Endothelial cell of umbilical vein (primary cell): ENCODE measurements around the gene NRCAM. TPM values are rescaled to one million over a fixed set of nuclear protein-coding genes. Genes with fewer than 3 reads are reported as not detected.

Experiments used
- BruUV-seq: library from RNA; stranded (reverse); fragments of 400-500 nt; replicated peaks from 2 replicates; lab custom pipeline; 2021; lab: Mats Ljungman, UMichigan
- CTCF ChIA-PET: fragments of 300-600, 350-600 bp; sonication (Branson Sonifier 250); formaldehyde crosslinking; loops from one replicate; lab custom pipeline; 2021; ENCODE audit warnings: antibody characterized with exemption, inconsistent platforms; lab: Charles Lee
- POLR2A ChIA-PET: fragments of 300-600, 350-600 bp; sonication (Branson Sonifier 250); formaldehyde crosslinking; loops from one replicate; lab custom pipeline; 2021; ENCODE audit warnings: antibody characterized with exemption, inconsistent platforms; lab: Charles Lee
- DNase-seq: peaks from one replicate; pipeline ENCODE4 v3.0.0-alpha.2; 2011; ENCODE audit warnings: low read depth, low spot score
- FAIRE-seq: peaks from 2 replicates; lab custom pipeline; 2011; peaks lifted over from hg19 to GRCh38; lab: Jason Lieb, UNC
- H2AFZ ChIP-seq: 2 replicates; pipeline ENCODE4 v1.6.0; 2012; ENCODE audit warnings: low read depth, low read length, control low read depth, inconsistent platforms
- H3K27ac ChIP-seq: 2 replicates; pipeline ENCODE4 v1.5.1; 2011; ENCODE audit warnings: low read depth, mild to moderate bottlenecking, control low read depth, low read length, moderate library complexity; ENCODE audit not compliant: insufficient read depth
- H3K27me3 ChIP-seq, 2 experiments: 2 replicates each; pipeline versions ENCODE4 v1.6.0 to v1.6.1; 2011; ENCODE audit warnings: low read length in 2 of 2, mixed read lengths in 1 of 2; ENCODE audit not compliant: control insufficient read depth in 2 of 2, insufficient read depth in 2 of 2
- H3K36me3 ChIP-seq, 2 experiments: 2 replicates in 1 of 2; 3 replicates in 1 of 2; pipeline ENCODE4 v1.5.1; 2011; ENCODE audit warnings: low read length in 2 of 2, mild to moderate bottlenecking in 1 of 2, moderate library complexity in 1 of 2; ENCODE audit not compliant: control insufficient read depth in 2 of 2, insufficient read depth in 2 of 2; ENCODE audit errors: extremely low read depth in 1 of 2
- H3K4me1 ChIP-seq: 3 replicates; pipeline ENCODE4 v1.5.1; 2011; ENCODE audit warnings: mild to moderate bottlenecking, low read length; ENCODE audit not compliant: control insufficient read depth, insufficient read depth; ENCODE audit errors: extremely low read depth
- H3K4me2 ChIP-seq: 2 replicates; pipeline ENCODE4 v1.6.1; 2011; ENCODE audit warnings: low read length, control low read depth, mixed read lengths; ENCODE audit not compliant: insufficient read depth
- H3K4me3 ChIP-seq, 3 experiments: fragments of 200-600 bp in 1 of 3; sonication (generic), shearing (Covaris generic) in 1 of 3; replicated peaks in 1 of 3; 2 replicates each; pipeline ENCODE4 v1.5.1; 2011 to 2016; ENCODE audit warnings: control low read depth in 3 of 3, low read length in 3 of 3, mild to moderate bottlenecking in 2 of 3, inconsistent platforms in 1 of 3, low read depth in 1 of 3, moderate library complexity in 1 of 3; ENCODE audit not compliant: insufficient read depth in 1 of 3
- H3K79me2 ChIP-seq: 2 replicates; pipeline ENCODE4 v1.6.0; 2012; ENCODE audit warnings: low read length, inconsistent platforms; ENCODE audit not compliant: control insufficient read depth, insufficient read depth
- H3K9ac ChIP-seq: replicated peaks from 2 replicates; pipeline ENCODE3; 2011; ENCODE audit warnings: low read length, control low read depth; ENCODE audit not compliant: insufficient read depth; ENCODE audit errors: extremely low read depth
- H3K9me1 ChIP-seq: replicated peaks from 3 replicates; pipeline ENCODE4 v1.6.0; 2011; ENCODE audit warnings: mild to moderate bottlenecking, low read length; ENCODE audit not compliant: control insufficient read depth, insufficient read depth; ENCODE audit errors: extremely low read depth
- H3K9me3 ChIP-seq: replicated peaks from 2 replicates; pipeline ENCODE4 v1.5.1; 2012; ENCODE audit warnings: low read length, inconsistent platforms; ENCODE audit not compliant: control insufficient read depth, insufficient read depth
- H4K20me1 ChIP-seq: replicated peaks from 2 replicates; pipeline ENCODE3; 2011; ENCODE audit warnings: mild to moderate bottlenecking, low read length; ENCODE audit not compliant: control insufficient read depth, insufficient read depth; ENCODE audit errors: extremely low read depth
- POLR2AphosphoS5 ChIP-seq: IDR thresholded peaks from 2 replicates; pipeline ENCODE4 v1.6.1; 2012; ENCODE audit warnings: low read depth, mild to moderate bottlenecking, control low read depth, low read length, moderate library complexity; ENCODE audit not compliant: insufficient read depth
- dilution Hi-C: fragments of 300-500 bp; cut with MboI; formaldehyde crosslinking; loops from one replicate; pipeline ENCODE4 v1.15.0; 2019; ENCODE audit warnings: low sequenced_read_pairs; ENCODE audit not compliant: extremely low pct_ligation_motif_present
- intact Hi-C: fragments of 100-400 bp; cut with micrococcal nuclease; formaldehyde crosslinking; loops from one replicate; pipeline ENCODE4 v1.10.0; 2022
- polyA plus RNA-seq, 4 experiments: library from polyadenylated mRNA; depleted of rRNA in 3 of 4; stranded (reverse) in 3 of 4; unstranded in 1 of 4; fragments of >200 nt; gene quantifications; 2 replicates each; pipeline versions ENCODE4 v1.2.1 to v1.2.3, GENCODE V29; 2011 to 2012; ENCODE audit warnings: missing spikeins in 1 of 4
- total RNA-seq: library from RNA; stranded (reverse); gene quantifications from 2 replicates; pipeline ENCODE4 v1.2.3, GENCODE V29; 2021
- TF ChIP-seq, protein P1 (sequence below), 2 donors: IDR thresholded peaks; 1 replicate in 1 of 2; 2 replicates in 1 of 2; pipeline ENCODE4 v1.5.1; 2011; ENCODE audit warnings: low read length in 2 of 2, mild to moderate bottlenecking in 2 of 2, moderate library complexity in 2 of 2, control low read depth in 1 of 2, inconsistent platforms in 1 of 2, low read depth in 1 of 2; ENCODE audit not compliant: insufficient read depth in 1 of 2; ENCODE audit errors: extremely low read depth in 1 of 2

The NRCAM gene
- total and polyA plus RNA-seq, 2 donors (not counting 3 experiments of a cell fraction or from before 2014, with no cell fraction given): 26.0 to 47.6 TPM

- intact Hi-C loops: loop anchor here (1.0 kb wide), 2 partner anchors 82 to 96 kb away; no protein-coding TSS in a partner anchor
Observed at GRCh38 chr7:108097703-108098102, 358.5 kb downstream of the NRCAM start.

More at GRCh38 chr7:108097703-108098102, 358.5 kb downstream of the NRCAM start:
- no peaks in the 10 kb centered on the region for H3K9me1 ChIP-seq
- BruUV-seq: no TSS peak
- POLR2A ChIA-PET: no interaction called here
- no peak overlapping the region for H3K9ac ChIP-seq
- no peak overlapping the region for H3K4me3 ChIP-seq
- H3K27me3 ChIP-seq: no peaks in the 10 kb centered on the region
- TF ChIP-seq, protein P1, sequence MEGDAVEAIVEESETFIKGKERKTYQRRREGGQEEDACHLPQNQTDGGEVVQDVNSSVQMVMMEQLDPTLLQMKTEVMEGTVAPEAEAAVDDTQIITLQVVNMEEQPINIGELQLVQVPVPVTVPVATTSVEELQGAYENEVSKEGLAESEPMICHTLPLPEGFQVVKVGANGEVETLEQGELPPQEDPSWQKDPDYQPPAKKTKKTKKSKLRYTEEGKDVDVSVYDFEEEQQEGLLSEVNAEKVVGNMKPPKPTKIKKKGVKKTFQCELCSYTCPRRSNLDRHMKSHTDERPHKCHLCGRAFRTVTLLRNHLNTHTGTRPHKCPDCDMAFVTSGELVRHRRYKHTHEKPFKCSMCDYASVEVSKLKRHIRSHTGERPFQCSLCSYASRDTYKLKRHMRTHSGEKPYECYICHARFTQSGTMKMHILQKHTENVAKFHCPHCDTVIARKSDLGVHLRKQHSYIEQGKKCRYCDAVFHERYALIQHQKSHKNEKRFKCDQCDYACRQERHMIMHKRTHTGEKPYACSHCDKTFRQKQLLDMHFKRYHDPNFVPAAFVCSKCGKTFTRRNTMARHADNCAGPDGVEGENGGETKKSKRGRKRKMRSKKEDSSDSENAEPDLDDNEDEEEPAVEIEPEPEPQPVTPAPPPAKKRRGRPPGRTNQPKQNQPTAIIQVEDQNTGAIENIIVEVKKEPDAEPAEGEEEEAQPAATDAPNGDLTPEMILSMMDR (IDR thresholded peaks at IDR 0.05; ENCODE audit: extremely low read depth in 1 of 2, insufficient read depth in 1 of 2, low read depth in 1 of 2, low read length in 2 of 2): peak; percentile 43 to 44
- no peak for TF ChIP-seq POLR2AphosphoS5
- FAIRE-seq: peak; percentile 59
- CTCF ChIA-PET: interaction anchor here (0.9 to 4.7 kb wide), 6 partner anchors 9 to 95 kb away, joined by 3 to 57 read pairs (median 6); partner anchors contain the start of gene LAMB1
- peaks cover 29% of the 10 kb centered on the region for H3K4me1 ChIP-seq
- no peaks in the 10 kb centered on the region for H3K36me3 ChIP-seq
- no peak overlapping the region for H3K27ac ChIP-seq
- DNase-seq: peak; percentile 45
- no peaks in the 10 kb centered on the region for H3K9me3 ChIP-seq
- H2AFZ ChIP-seq: no peak overlapping the region
- H3K79me2 ChIP-seq: no peaks in the 10 kb centered on the region
- H4K20me1 ChIP-seq: no peaks in the 10 kb centered on the region
- dilution Hi-C loops: no loop called here
- H3K4me2 ChIP-seq: no peak overlapping the region

Other genes starting within 250 kb of the NRCAM start
- gene PNPLA8, start 69.7 kb upstream of the NRCAM start, total RNA-seq: 17.6 and 19.9 TPM in 2 replicates
- gene PNPLA8, start 69.7 kb upstream of the NRCAM start, polyA plus RNA-seq: 4.2 and 5.9 TPM in 2 replicates
- gene THAP5, start 113.3 kb upstream of the NRCAM start, total RNA-seq: 14.1 and 17.0 TPM in 2 replicates
- 1.5 and 2.5 TPM in 2 replicates for gene THAP5, start 113.3 kb upstream of the NRCAM start, polyA plus RNA-seq
- 11.9 and 13.4 TPM in 2 replicates for gene DNAJB9, start 113.4 kb upstream of the NRCAM start, total RNA-seq
- gene DNAJB9, start 113.4 kb upstream of the NRCAM start, polyA plus RNA-seq: 4.7 and 11.7 TPM in 2 replicates